C4-2B (cell line): Measurements from ENCODE around the gene SH3GL3.

ENCODE experiments used
- CTCF ChIP-seq: fragments of 450-650 bp; conservative IDR thresholded peaks from 2 replicates; pipeline ENCODE4 v1.5.1; 2017; ENCODE audit warnings: mild to moderate bottlenecking
- ZFX ChIP-seq: fragments of 450-650 bp; IDR thresholded peaks from 2 replicates; pipeline ENCODE4 v1.6.1; 2017

DNA sequence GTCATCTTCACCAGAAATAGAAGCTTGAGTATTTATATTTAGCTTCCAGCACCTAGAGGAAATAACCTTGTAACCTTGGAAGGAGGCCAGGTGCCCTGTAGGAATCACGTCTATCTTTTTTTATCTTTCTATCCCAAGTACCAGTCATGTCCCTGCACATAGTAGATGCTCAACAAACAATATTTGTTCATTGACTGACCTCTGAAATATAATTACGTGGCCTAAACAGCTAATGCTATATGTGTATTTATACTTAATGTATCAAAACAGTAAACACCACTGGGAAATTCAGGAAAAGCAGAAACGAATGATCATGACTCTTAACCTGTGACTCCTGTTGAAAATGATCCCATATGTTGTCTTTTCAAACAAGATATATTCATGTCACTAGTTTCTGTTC, 108.9 kb downstream of the SH3GL3 start:
- TF ChIP-seq CTCF (no peak), ZFX (no peak)
